ENCODE measurements around the gene LAMC3. TPM values are rescaled to one million over a fixed set of nuclear protein-coding genes. Genes with fewer than 3 reads are reported as not detected.

Gene LAMC3
- total RNA-seq, 2 experiments from 2014 or later, result 0.40 to 0.59 TPM

GRCh38 chr9:131035548-131035947 lies 26.6 kb downstream of the LAMC3 start:
- CTCF ChIA-PET, result interaction anchor here (2.1 kb wide), 1 partner anchor 37 kb away, joined by 5 read pairs; no protein-coding TSS in a partner anchor
- H3K4me1 Mint-ChIP-seq, result no peaks in the 10 kb centered on the region
- H3K36me3 Mint-ChIP-seq (ENCODE audit: low read depth), result no peaks in the 10 kb centered on the region
- no peak overlapping the region for H3K27ac Mint-ChIP-seq
- intact Hi-C loops (cut with DNase I, micrococcal nuclease), result no loop called here
- DNase-seq (no peak), ATAC-seq (no peak)
- peaks cover 7% of the 10 kb centered on the region for H3K27me3 Mint-ChIP-seq
- POLR2A ChIA-PET, result interaction anchor here (0.6 kb wide), 1 partner anchor 362 kb away, joined by 3 read pairs; no protein-coding TSS in a partner anchor
- H3K4me3 Mint-ChIP-seq, result no peak overlapping the region
- no peaks in the 10 kb centered on the region for H3K9me3 Mint-ChIP-seq (ENCODE audit: low read depth)

- DNase-seq (no peak), ATAC-seq (no peak)
- intact Hi-C loops (cut with DNase I, micrococcal nuclease), result no loop called here
- Mint-ChIP-seq H3K36me3 (ENCODE audit: low read depth) (no peaks in the 10 kb centered on the region), H3K9me3 (ENCODE audit: low read depth) (no peaks in the 10 kb centered on the region), H3K27me3 (peaks cover 7% of the 10 kb centered on the region), H3K4me1 (no peaks in the 10 kb centered on the region), H3K27ac (no peak overlapping the region), H3K4me3 (no peak overlapping the region)
- CTCF ChIA-PET, result interaction anchor here (2.1 kb wide), 1 partner anchor 37 kb away, joined by 5 read pairs; no protein-coding TSS in a partner anchor
- POLR2A ChIA-PET, result interaction anchor here (0.6 kb wide), 1 partner anchor 361 kb away, joined by 3 read pairs; no protein-coding TSS in a partner anchor
These were observed 27.1 kb downstream of the LAMC3 start for GRCh38 chr9:131036071-131036470.

- intact Hi-C loops (cut with DNase I, micrococcal nuclease), result no loop called here
- no peak overlapping the region for H3K4me3 Mint-ChIP-seq
- CTCF ChIA-PET, result interaction anchor here (0.5 to 2.1 kb wide), 4 partner anchors 9 to 890 kb away, joined by 3 to 5 read pairs (median 4); no protein-coding TSS in a partner anchor
- no peak overlapping the region for H3K27ac Mint-ChIP-seq
- no peak for ATAC-seq
- H3K36me3 Mint-ChIP-seq (ENCODE audit: low read depth), result no peaks in the 10 kb centered on the region
- H3K4me1 Mint-ChIP-seq, result no peaks in the 10 kb centered on the region
- POLR2A ChIA-PET, result no interaction called here
- H3K9me3 Mint-ChIP-seq (ENCODE audit: low read depth), result no peaks in the 10 kb centered on the region
- peaks cover 7% of the 10 kb centered on the region for H3K27me3 Mint-ChIP-seq
- no peak for DNase-seq
These were observed 27.8 kb downstream of the LAMC3 start for GRCh38 chr9:131036529-131037334.

GRCh38 chr9:131037335-131038255 lies 28.6 kb downstream of the LAMC3 start:
- Mint-ChIP-seq H3K27ac (no peak overlapping the region), H3K36me3 (ENCODE audit: low read depth) (no peaks in the 10 kb centered on the region), H3K4me1 (no peaks in the 10 kb centered on the region), H3K27me3 (peaks cover 4% of the 10 kb centered on the region), H3K9me3 (ENCODE audit: low read depth) (no peaks in the 10 kb centered on the region), H3K4me3 (no peak overlapping the region)
- no peak for DNase-seq
- intact Hi-C loops (cut with DNase I, micrococcal nuclease), result no loop called here
- ATAC-seq, result no peak
- CTCF ChIA-PET, result interaction anchor here (0.5 to 1.1 kb wide), 4 partner anchors 8 to 890 kb away, joined by 3 to 4 read pairs (median 4); no protein-coding TSS in a partner anchor
- POLR2A ChIA-PET, result no interaction called here

GRCh38 chr9:131038256-131039128 lies 29.5 kb downstream of the LAMC3 start:
- ChIA-PET CTCF (interaction anchor here (0.6 to 1.0 kb wide), 2 partner anchors 19 to 576 kb away, joined by 3 to 4 read pairs; no protein-coding TSS in a partner anchor), POLR2A (no interaction called here)
- Mint-ChIP-seq H3K27ac (no peak overlapping the region), H3K27me3 (peaks cover 4% of the 10 kb centered on the region), H3K4me1 (no peaks in the 10 kb centered on the region), H3K9me3 (ENCODE audit: low read depth) (no peaks in the 10 kb centered on the region), H3K36me3 (ENCODE audit: low read depth) (no peaks in the 10 kb centered on the region), H3K4me3 (no peak overlapping the region)
- DNase-seq (no peak), ATAC-seq (no peak)
- intact Hi-C loops (cut with DNase I, micrococcal nuclease), result no loop called here

- Mint-ChIP-seq H3K4me3 (no peak overlapping the region), H3K9me3 (ENCODE audit: low read depth) (no peaks in the 10 kb centered on the region), H3K27ac (no peak overlapping the region), H3K27me3 (peaks cover 4% of the 10 kb centered on the region), H3K4me1 (no peaks in the 10 kb centered on the region), H3K36me3 (ENCODE audit: low read depth) (no peaks in the 10 kb centered on the region)
- ChIA-PET POLR2A (no interaction called here), CTCF (interaction anchor here (0.6 kb wide), 1 partner anchor 576 kb away, joined by 3 read pairs; no protein-coding TSS in a partner anchor)
- intact Hi-C loops (cut with DNase I, micrococcal nuclease), result no loop called here
- DNase-seq (no peak), ATAC-seq (no peak)
These were observed 30.4 kb downstream of the LAMC3 start for GRCh38 chr9:131039129-131039954.

- intact Hi-C loops (cut with DNase I, micrococcal nuclease), result no loop called here
- H3K4me1 Mint-ChIP-seq, result peaks cover 10% of the 10 kb centered on the region
- no peaks in the 10 kb centered on the region for H3K36me3 Mint-ChIP-seq (ENCODE audit: low read depth)
- H3K4me3 Mint-ChIP-seq, result no peak overlapping the region
- ATAC-seq (no peak), DNase-seq (no peak)
- ChIA-PET POLR2A (no interaction called here), CTCF (interaction anchor here (0.7 to 1.1 kb wide), 2 partner anchors 44 to 247 kb away, joined by 3 to 4 read pairs; no protein-coding TSS in a partner anchor)
- no peaks in the 10 kb centered on the region for H3K9me3 Mint-ChIP-seq (ENCODE audit: low read depth)
- H3K27ac Mint-ChIP-seq, result no peak overlapping the region
- H3K27me3 Mint-ChIP-seq, result peaks cover 2% of the 10 kb centered on the region
These were observed 33.7 kb downstream of the LAMC3 start for GRCh38 chr9:131042666-131043065.

- POLR2A ChIA-PET, result no interaction called here
- no peak for ATAC-seq
These were observed 34.1 kb downstream of the LAMC3 start for GRCh38 chr9:131043087-131043486.

GRCh38 chr9:131043646-131044045 lies 34.7 kb downstream of the LAMC3 start:
- H3K27me3 Mint-ChIP-seq, result peaks cover 3% of the 10 kb centered on the region
- no peak overlapping the region for H3K4me3 Mint-ChIP-seq
- H3K9me3 Mint-ChIP-seq (ENCODE audit: low read depth), result no peaks in the 10 kb centered on the region
- ATAC-seq (no peak), DNase-seq (no peak)
- CTCF ChIA-PET, result interaction anchor here (1.1 kb wide), 1 partner anchor 45 kb away, joined by 4 read pairs; no protein-coding TSS in a partner anchor
- POLR2A ChIA-PET, result no interaction called here
- intact Hi-C loops (cut with DNase I, micrococcal nuclease), result no loop called here
- no peak overlapping the region for H3K27ac Mint-ChIP-seq
- H3K36me3 Mint-ChIP-seq (ENCODE audit: low read depth), result no peaks in the 10 kb centered on the region
- H3K4me1 Mint-ChIP-seq, result peaks cover 10% of the 10 kb centered on the region

More at GRCh38 chr9:131043087-131043486, 34.1 kb downstream of the LAMC3 start:
- no peak for DNase-seq
- Mint-ChIP-seq H3K36me3 (ENCODE audit: low read depth) (no peaks in the 10 kb centered on the region), H3K9me3 (ENCODE audit: low read depth) (no peaks in the 10 kb centered on the region), H3K4me3 (no peak overlapping the region), H3K27me3 (peaks cover 2% of the 10 kb centered on the region), H3K4me1 (peaks cover 10% of the 10 kb centered on the region), H3K27ac (no peak overlapping the region)
- CTCF ChIA-PET, result interaction anchor here (0.7 to 1.1 kb wide), 2 partner anchors 45 to 247 kb away, joined by 3 to 4 read pairs; no protein-coding TSS in a partner anchor
- intact Hi-C loops (cut with DNase I, micrococcal nuclease), result no loop called here
